Measurements from ENCODE around the gene ABHD12.

DNA sequence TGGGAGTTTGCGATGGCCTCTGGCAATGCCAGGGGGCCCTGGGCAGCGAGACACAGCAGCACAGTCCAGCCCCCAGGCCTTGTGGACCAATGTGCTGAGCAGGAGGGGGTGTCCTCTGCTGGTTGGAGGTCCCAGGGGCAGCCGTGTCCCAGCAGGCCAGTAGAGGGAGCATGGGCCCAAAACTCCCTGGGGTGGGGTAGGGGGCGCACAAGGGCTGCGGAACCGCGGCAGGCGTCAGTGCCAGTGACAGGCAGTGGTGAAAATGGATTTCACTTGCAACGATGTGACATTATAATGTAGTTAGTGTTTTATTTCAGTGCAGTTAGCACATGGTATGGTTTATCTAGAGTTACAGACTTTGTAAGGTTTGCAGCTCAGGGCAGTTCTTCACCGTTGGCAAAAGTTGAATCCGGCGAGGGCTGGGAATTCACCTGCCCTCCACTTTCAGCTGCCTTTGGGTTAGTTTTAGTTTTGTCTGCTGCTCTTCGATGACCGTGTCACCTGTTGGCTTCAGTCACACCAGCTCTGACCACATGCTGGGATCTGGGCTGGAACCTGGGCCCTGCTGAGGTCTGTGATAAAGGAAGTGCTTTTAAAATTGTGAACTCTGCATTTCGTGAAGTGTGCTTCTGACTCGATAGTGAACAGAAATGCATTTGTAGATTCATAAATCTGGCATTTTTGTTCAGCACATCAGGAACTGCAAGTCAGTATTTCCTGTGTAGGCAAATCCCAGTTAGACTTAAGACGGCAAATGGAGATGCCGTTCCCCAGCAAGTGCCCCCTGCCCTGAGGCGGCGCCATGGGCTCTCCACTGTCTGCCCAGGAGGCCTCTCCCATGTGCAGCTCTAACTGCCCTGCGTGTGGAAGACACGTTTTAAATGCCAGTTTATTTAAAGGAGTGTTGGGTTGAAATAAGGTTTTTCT, 95.9 kb downstream of the ABHD12 start:
- TF ChIP-seq, protein P1, sequence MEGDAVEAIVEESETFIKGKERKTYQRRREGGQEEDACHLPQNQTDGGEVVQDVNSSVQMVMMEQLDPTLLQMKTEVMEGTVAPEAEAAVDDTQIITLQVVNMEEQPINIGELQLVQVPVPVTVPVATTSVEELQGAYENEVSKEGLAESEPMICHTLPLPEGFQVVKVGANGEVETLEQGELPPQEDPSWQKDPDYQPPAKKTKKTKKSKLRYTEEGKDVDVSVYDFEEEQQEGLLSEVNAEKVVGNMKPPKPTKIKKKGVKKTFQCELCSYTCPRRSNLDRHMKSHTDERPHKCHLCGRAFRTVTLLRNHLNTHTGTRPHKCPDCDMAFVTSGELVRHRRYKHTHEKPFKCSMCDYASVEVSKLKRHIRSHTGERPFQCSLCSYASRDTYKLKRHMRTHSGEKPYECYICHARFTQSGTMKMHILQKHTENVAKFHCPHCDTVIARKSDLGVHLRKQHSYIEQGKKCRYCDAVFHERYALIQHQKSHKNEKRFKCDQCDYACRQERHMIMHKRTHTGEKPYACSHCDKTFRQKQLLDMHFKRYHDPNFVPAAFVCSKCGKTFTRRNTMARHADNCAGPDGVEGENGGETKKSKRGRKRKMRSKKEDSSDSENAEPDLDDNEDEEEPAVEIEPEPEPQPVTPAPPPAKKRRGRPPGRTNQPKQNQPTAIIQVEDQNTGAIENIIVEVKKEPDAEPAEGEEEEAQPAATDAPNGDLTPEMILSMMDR (IDR thresholded peaks at IDR 0.05), result peak; percentile 22 to 60
- TF ChIP-seq POLR2A (IDR thresholded peaks at IDR 0.05) (no peak), POLR2AphosphoS5 (IDR thresholded peaks at IDR 0.05) (no peak)
